HepG2 (cell line): ENCODE results near the gene PHAX. TPM values are rescaled to one million over a fixed set of nuclear protein-coding genes. Genes with fewer than 3 reads are reported as not detected.

Experiments
- ASH2L ChIP-seq: fragments of 300-600, 200-600 bp; sonication (generic); IDR thresholded peaks from 2 replicates; pipeline ENCODE4 v1.7.0; 2017; ENCODE audit warnings: low read depth, mild to moderate bottlenecking, moderate library complexity, mixed read lengths, low read length; ENCODE audit not compliant: insufficient read length
- ISL2 ChIP-seq: sonication (generic); formaldehyde crosslinking; IDR thresholded peaks from 2 replicates; pipeline ENCODE4 v1.5.0; 2020; ENCODE audit warnings: missing genetic modification reagents
- MBNL3 ChIP-seq: fragments of 250-450 bp; sonication (Bioruptor Pico); conservative IDR thresholded peaks from 2 replicates; pipeline ENCODE4 v1.8.0; 2022; ENCODE audit warnings: mild to moderate bottlenecking, inconsistent platforms
- NFIB ChIP-seq: sonication (generic); formaldehyde crosslinking; IDR thresholded peaks from 2 replicates; pipeline ENCODE4 v1.9.0; 2021; ENCODE audit warnings: missing genetic modification reagents, mild to moderate bottlenecking, borderline replicate concordance
- NR2C2 ChIP-seq: sonication (generic); formaldehyde crosslinking; IDR thresholded peaks from 2 replicates; pipeline ENCODE4 v1.4.0; 2020; ENCODE audit warnings: missing genetic modification reagents, mild to moderate bottlenecking, moderate library complexity, borderline replicate concordance
- NR2F2 ChIP-seq: IDR thresholded peaks from 2 replicates; pipeline ENCODE4 v1.6.1; 2012; ENCODE audit warnings: low read depth, inconsistent platforms, borderline replicate concordance
- RFXAP ChIP-seq: sonication (generic); formaldehyde crosslinking; IDR thresholded peaks from 2 replicates; pipeline ENCODE4 v1.4.0; 2020; ENCODE audit warnings: missing genetic modification reagents, borderline replicate concordance
- YY1 ChIP-seq: IDR thresholded peaks from 2 replicates; pipeline ENCODE4 v1.6.1; 2011; ENCODE audit warnings: low read length, low read depth, moderate library complexity, mild to moderate bottlenecking; ENCODE audit not compliant: insufficient read depth, insufficient replicate concordance
- ZFP36L1 ChIP-seq: sonication (generic); formaldehyde crosslinking; IDR thresholded peaks from 2 replicates; pipeline ENCODE4 v1.8.0; 2022; ENCODE audit warnings: mild to moderate bottlenecking, missing genetic modification reagents, moderate library complexity
- ZFP41 ChIP-seq: sonication (generic); formaldehyde crosslinking; IDR thresholded peaks from 2 replicates; pipeline ENCODE4 v1.4.0; 2020; ENCODE audit warnings: mild to moderate bottlenecking, missing genetic modification reagents, borderline replicate concordance
- ZFY ChIP-seq: sonication (generic); formaldehyde crosslinking; IDR thresholded peaks from 2 replicates; pipeline ENCODE4 v1.4.0; 2020; ENCODE audit warnings: missing genetic modification reagents
- ZNF143 ChIP-seq: sonication (generic); formaldehyde crosslinking; IDR thresholded peaks from 2 replicates; pipeline ENCODE4 v1.4.0; 2020; ENCODE audit warnings: missing genetic modification reagents
- ZNF296 ChIP-seq: sonication (generic); formaldehyde crosslinking; conservative IDR thresholded peaks from 2 replicates; pipeline ENCODE4 v1.5.0; 2020; ENCODE audit warnings: mild to moderate bottlenecking, missing genetic modification reagents
- ZNF501 ChIP-seq: sonication (generic); formaldehyde crosslinking; IDR thresholded peaks from 2 replicates; pipeline ENCODE4 v1.5.1; 2020; ENCODE audit warnings: mild to moderate bottlenecking, moderate library complexity, missing genetic modification reagents
- ZNF850 ChIP-seq: sonication (generic); formaldehyde crosslinking; conservative IDR thresholded peaks from 2 replicates; pipeline ENCODE4 v1.9.0; 2021; ENCODE audit warnings: mild to moderate bottlenecking, missing genetic modification reagents
- ZSCAN12 ChIP-seq: sonication (generic); formaldehyde crosslinking; IDR thresholded peaks from 2 replicates; pipeline ENCODE4 v1.9.0; 2021; ENCODE audit warnings: mild to moderate bottlenecking, missing genetic modification reagents
- ZSCAN22 ChIP-seq: sonication (generic); formaldehyde crosslinking; IDR thresholded peaks from 2 replicates; pipeline ENCODE4 v1.4.0; 2020; ENCODE audit warnings: mild to moderate bottlenecking, missing genetic modification reagents
- polyA plus RNA-seq, 8 experiments: library from polyadenylated mRNA; depleted of rRNA in 3 of 8; stranded (reverse) in 7 of 8; unstranded in 1 of 8; fragments of >200 nt; fragmentation: Illumina TruSeq in 4 of 8; extraction: Trizol in 4 of 8; gene quantifications; 2 replicates each; pipeline versions ENCODE4 v1.2.1 to v1.2.3, GENCODE V29; 2011 to 2016; ENCODE audit warnings: low read depth in 4 of 8, missing spikeins in 1 of 8, mixed read lengths in 1 of 8; ENCODE audit not compliant: insufficient read depth in 1 of 8
- total RNA-seq, 5 experiments: library from RNA; depleted of rRNA; stranded (reverse); fragments of >200 nt; fragmentation: Illumina TruSeq; extraction: Trizol; gene quantifications; 2 replicates each; pipeline ENCODE4 v1.2.3, GENCODE V29; 2016; ENCODE audit warnings: low read depth in 1 of 5
- TF ChIP-seq, protein P1 (sequence below): sonication (generic); formaldehyde crosslinking; IDR thresholded peaks from 2 replicates; pipeline ENCODE4 v1.4.0; 2020; ENCODE audit warnings: mild to moderate bottlenecking, missing genetic modification reagents
- TF ChIP-seq, protein P2 (sequence below): sonication (generic); formaldehyde crosslinking; IDR thresholded peaks from 2 replicates; pipeline ENCODE4 v1.5.0; 2020; ENCODE audit warnings: missing genetic modification reagents
- TF ChIP-seq, protein P3 (sequence below): sonication (generic); formaldehyde crosslinking; IDR thresholded peaks from 2 replicates; pipeline ENCODE4 v1.5.0; 2020; ENCODE audit warnings: missing genetic modification reagents
- TF ChIP-seq, protein P4 (sequence below): sonication (generic); formaldehyde crosslinking; conservative IDR thresholded peaks from 2 replicates; pipeline ENCODE4 v1.4.0; 2020; ENCODE audit warnings: missing genetic modification reagents
- TF ChIP-seq, protein P5 (sequence below): sonication (generic); formaldehyde crosslinking; conservative IDR thresholded peaks from 2 replicates; pipeline ENCODE4 v1.4.0; 2020; ENCODE audit warnings: mild to moderate bottlenecking, missing genetic modification reagents, moderate library complexity
- TF ChIP-seq, protein P6 (sequence below): IDR thresholded peaks from 2 replicates; pipeline ENCODE4 v1.6.1; 2016; ENCODE audit warnings: missing genetic modification reagents, missing compliant biosample characterization

Gene PHAX
- total and polyA plus RNA-seq, 2 of the 13 experiments (the other 11 are each of a cell fraction or from before 2014, with no cell fraction given), result 20.0 to 59.7 TPM

DNA sequence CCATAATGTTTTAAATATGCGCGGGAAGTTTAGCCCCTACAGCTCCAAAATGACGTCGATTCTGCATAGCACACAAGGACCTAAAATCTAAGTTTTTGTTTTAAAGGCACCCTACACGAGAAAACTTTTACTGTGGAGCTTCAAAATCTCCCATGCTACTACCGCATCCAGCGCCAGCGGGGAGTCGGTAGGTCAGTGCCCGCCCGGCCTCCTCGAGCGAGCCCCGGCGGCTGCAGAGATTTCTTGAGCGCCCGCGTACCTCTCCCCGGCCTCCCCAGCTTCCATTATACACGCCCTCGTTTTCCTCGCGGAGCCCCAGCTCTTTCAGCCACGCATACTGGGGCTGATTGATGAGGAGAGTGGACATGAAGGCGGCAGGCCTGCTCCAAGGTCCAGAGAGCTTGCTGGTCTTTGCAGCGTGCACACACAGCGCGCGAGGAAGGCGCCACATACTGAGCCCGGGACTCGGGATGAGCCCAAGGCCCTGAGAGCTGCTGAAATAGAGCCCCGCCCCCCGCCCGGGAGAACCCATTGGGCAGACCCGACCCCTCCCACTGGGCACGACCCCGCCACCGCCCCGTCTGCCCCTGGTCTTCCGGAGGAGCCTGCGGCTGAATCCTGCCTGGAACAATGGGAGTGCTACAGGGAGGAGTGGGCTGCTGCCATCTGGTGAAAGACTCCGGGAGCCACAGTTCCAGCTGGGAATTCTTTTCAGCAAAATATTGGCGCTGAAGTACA, 5.8 kb upstream of the PHAX start, which contains the start of gene ALDH7A1 (continued):
- TF ChIP-seq, protein P1, sequence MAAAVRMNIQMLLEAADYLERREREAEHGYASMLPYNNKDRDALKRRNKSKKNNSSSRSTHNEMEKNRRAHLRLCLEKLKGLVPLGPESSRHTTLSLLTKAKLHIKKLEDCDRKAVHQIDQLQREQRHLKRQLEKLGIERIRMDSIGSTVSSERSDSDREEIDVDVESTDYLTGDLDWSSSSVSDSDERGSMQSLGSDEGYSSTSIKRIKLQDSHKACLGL (CRISPR knock-in tag), result peak; percentile 74; the same call in 1 of the 2 replicates
- TF ChIP-seq NFIB (no peak), ZSCAN22 (CRISPR knock-in tag) (no peak), ZSCAN12 (CRISPR knock-in tag) (no peak), ZNF501 (CRISPR knock-in tag) (peak; percentile 73; the same call in 1 of the 2 replicates), MBNL3 (CRISPR knock-in tag) (no peak), ZNF296 (CRISPR knock-in tag) (no peak), ZFY (CRISPR knock-in tag) (peak; percentile 99), ZNF850 (CRISPR knock-in tag) (no peak), ISL2 (CRISPR knock-in tag) (peak; percentile 77), ZFP41 (CRISPR knock-in tag) (no peak), ZFP36L1 (CRISPR knock-in tag) (no peak), ASH2L (peak; percentile 93), RFXAP (CRISPR knock-in tag) (peak; percentile 92), YY1 (peak; percentile 69), NR2C2 (CRISPR knock-in tag) (peak; percentile 91), NR2F2 (peak; percentile 37; the same call in 1 of the 2 replicates), ZNF143 (CRISPR knock-in tag) (peak; percentile 76)
- TF ChIP-seq, protein P2, sequence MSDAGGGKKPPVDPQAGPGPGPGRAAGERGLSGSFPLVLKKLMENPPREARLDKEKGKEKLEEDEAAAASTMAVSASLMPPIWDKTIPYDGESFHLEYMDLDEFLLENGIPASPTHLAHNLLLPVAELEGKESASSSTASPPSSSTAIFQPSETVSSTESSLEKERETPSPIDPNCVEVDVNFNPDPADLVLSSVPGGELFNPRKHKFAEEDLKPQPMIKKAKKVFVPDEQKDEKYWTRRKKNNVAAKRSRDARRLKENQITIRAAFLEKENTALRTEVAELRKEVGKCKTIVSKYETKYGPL (CRISPR knock-in tag), result no peak
- TF ChIP-seq, protein P3, sequence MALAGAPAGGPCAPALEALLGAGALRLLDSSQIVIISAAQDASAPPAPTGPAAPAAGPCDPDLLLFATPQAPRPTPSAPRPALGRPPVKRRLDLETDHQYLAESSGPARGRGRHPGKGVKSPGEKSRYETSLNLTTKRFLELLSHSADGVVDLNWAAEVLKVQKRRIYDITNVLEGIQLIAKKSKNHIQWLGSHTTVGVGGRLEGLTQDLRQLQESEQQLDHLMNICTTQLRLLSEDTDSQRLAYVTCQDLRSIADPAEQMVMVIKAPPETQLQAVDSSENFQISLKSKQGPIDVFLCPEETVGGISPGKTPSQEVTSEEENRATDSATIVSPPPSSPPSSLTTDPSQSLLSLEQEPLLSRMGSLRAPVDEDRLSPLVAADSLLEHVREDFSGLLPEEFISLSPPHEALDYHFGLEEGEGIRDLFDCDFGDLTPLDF (CRISPR knock-in tag), result peak; percentile 82
- TF ChIP-seq, protein P4, sequence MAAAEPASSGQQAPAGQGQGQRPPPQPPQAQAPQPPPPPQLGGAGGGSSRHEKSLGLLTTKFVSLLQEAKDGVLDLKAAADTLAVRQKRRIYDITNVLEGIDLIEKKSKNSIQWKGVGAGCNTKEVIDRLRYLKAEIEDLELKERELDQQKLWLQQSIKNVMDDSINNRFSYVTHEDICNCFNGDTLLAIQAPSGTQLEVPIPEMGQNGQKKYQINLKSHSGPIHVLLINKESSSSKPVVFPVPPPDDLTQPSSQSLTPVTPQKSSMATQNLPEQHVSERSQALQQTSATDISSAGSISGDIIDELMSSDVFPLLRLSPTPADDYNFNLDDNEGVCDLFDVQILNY (CRISPR knock-in tag), result no peak
- TF ChIP-seq, protein P5, sequence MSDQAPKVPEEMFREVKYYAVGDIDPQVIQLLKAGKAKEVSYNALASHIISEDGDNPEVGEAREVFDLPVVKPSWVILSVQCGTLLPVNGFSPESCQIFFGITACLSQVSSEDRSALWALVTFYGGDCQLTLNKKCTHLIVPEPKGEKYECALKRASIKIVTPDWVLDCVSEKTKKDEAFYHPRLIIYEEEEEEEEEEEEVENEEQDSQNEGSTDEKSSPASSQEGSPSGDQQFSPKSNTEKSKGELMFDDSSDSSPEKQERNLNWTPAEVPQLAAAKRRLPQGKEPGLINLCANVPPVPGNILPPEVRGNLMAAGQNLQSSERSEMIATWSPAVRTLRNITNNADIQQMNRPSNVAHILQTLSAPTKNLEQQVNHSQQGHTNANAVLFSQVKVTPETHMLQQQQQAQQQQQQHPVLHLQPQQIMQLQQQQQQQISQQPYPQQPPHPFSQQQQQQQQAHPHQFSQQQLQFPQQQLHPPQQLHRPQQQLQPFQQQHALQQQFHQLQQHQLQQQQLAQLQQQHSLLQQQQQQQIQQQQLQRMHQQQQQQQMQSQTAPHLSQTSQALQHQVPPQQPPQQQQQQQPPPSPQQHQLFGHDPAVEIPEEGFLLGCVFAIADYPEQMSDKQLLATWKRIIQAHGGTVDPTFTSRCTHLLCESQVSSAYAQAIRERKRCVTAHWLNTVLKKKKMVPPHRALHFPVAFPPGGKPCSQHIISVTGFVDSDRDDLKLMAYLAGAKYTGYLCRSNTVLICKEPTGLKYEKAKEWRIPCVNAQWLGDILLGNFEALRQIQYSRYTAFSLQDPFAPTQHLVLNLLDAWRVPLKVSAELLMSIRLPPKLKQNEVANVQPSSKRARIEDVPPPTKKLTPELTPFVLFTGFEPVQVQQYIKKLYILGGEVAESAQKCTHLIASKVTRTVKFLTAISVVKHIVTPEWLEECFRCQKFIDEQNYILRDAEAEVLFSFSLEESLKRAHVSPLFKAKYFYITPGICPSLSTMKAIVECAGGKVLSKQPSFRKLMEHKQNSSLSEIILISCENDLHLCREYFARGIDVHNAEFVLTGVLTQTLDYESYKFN (CRISPR knock-in tag), result peak; percentile 49
- TF ChIP-seq, protein P6, sequence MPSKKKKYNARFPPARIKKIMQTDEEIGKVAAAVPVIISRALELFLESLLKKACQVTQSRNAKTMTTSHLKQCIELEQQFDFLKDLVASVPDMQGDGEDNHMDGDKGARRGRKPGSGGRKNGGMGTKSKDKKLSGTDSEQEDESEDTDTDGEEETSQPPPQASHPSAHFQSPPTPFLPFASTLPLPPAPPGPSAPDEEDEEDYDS, result peak; percentile 96
